ENCODE measurements around the gene HLTF.
"Not testable (repeated sequence)": the region's sequence is repeated elsewhere in the genome, so short reads cannot be mapped to it uniquely, and the experiment has no call there.

Gene HLTF

GRCh38 chr3:149086232-149086988 is at the start of gene HLTF:
Gene HLTF, minus strand, starts transcription at chr3:149086533. Its CDS starts 197 bp downstream, at chr3:149086336.
- DNase-seq = peak; percentile 99

GRCh38 chr3:149134575-149134974 is 48.2 kb upstream of the HLTF start:
- no peak for DNase-seq

GRCh38 chr3:149131589-149131988 is 45.3 kb upstream of the HLTF start:
- DNase-seq = no peak

- DNase-seq = peak; percentile 86
Measured at GRCh38 chr3:149129326-149130205, 43.2 kb upstream of the HLTF start, which contains the start of gene HPS3. Gene HPS3, plus strand, starts transcription at chr3:149129638. Its CDS starts 86 bp downstream, at chr3:149129724.

- DNase-seq = peak; percentile 11
Measured at GRCh38 chr3:149128821-149129220, 42.5 kb upstream of the HLTF start.

GRCh38 chr3:149122721-149123578 is 36.6 kb upstream of the HLTF start:
- no peak for DNase-seq

- peak; percentile 71 for DNase-seq
Measured at GRCh38 chr3:149120051-149120972, 34.0 kb upstream of the HLTF start.

- DNase-seq = no peak
Measured at GRCh38 chr3:149119466-149119865, 33.1 kb upstream of the HLTF start.

- no peak for DNase-seq
Measured at GRCh38 chr3:149118724-149119123, 32.4 kb upstream of the HLTF start.

- no peak for DNase-seq
Measured at GRCh38 chr3:149115114-149115513, 28.8 kb upstream of the HLTF start.

GRCh38 chr3:149114458-149114857 is 28.1 kb upstream of the HLTF start:
- DNase-seq = no peak

GRCh38 chr3:149104484-149104883 is 18.2 kb upstream of the HLTF start:
- no peak for DNase-seq

GRCh38 chr3:149101641-149102040 is 15.3 kb upstream of the HLTF start:
- DNase-seq = no peak

GRCh38 chr3:149101154-149101553 is 14.8 kb upstream of the HLTF start:
- DNase-seq = no peak

GRCh38 chr3:149097987-149098386 is 11.7 kb upstream of the HLTF start:
- not testable (repeated sequence) for DNase-seq

GRCh38 chr3:149095487-149095886 is 9.2 kb upstream of the HLTF start:
- DNase-seq = no peak

GRCh38 chr3:149091983-149092382 is 5.7 kb upstream of the HLTF start:
- no peak for DNase-seq

GRCh38 chr3:149090907-149091306 is 4.6 kb upstream of the HLTF start:
- DNase-seq = no peak

GRCh38 chr3:149090461-149090860 is 4.1 kb upstream of the HLTF start:
- DNase-seq = no peak

GRCh38 chr3:149089395-149089794 is 3.1 kb upstream of the HLTF start:
- DNase-seq = no peak

GRCh38 chr3:149087208-149087607 is 875 bp upstream of the HLTF start:
- no peak for DNase-seq

GRCh38 chr3:149085828-149086231 is 503 bp downstream of the HLTF start:
- peak; percentile 11 for DNase-seq

All from fibroblast of upper back skin (primary cell).